SKM-1 (cell line): Measurements from ENCODE around the gene DNAJC7.
"Not testable (repeated sequence)": the region's sequence is repeated elsewhere in the genome, so short reads cannot be mapped to it uniquely, and the experiment has no call there.

Experiments
- DNase-seq: peaks from one replicate; lab custom pipeline; 2025; ENCODE audit not compliant: unreplicated experiment; lab: John Stamatoyannopoulos, UW

DNAJC7 gene

DNA sequence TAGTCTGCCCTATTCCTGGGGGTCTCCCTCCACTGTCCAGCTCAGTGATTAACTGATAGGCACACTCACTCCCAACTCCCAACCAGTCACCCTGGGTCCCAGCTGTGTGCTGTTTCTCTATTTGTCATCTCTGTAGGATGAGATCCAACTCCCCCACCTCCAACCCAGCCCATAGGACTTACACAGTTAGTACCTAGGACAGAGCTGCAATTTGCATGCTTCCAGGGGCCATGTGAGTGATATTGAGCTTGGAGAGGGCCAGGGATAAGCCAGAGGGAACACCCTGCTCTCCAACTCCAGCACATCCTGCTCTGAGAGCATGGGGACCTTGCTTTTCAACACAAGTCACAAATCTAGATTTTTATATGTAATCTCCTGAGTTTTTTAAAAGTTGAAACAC lies 24.4 kb upstream of the DNAJC7 start:
- no peak for DNase-seq

DNA sequence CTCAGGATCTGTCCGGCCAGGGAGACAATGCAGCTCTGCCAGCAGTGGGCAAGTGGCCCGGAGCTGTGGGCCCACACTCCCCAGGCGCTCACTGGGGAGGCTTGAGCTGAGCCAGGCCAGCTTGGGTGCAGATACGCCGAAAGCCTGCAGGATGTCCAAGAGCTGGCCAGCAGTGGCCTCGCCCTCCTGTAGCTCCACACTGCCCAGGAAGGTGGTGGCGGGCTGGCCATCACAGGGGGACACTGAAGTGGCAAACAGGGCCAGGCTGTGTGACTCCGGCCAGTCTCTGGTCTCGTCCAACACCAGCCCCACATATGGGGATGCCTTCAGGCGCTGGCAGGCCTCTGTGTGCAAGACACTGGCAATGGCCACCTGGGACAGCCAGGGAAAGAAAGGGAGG lies 23.6 kb upstream of the DNAJC7 start:
- no peak for DNase-seq

- no peak for DNase-seq
Observed at GRCh38 chr17:42039794-42040763, 22.8 kb upstream of the DNAJC7 start.

- DNase-seq = no peak
Observed at GRCh38 chr17:42038221-42038973, 21.2 kb upstream of the DNAJC7 start.

DNA sequence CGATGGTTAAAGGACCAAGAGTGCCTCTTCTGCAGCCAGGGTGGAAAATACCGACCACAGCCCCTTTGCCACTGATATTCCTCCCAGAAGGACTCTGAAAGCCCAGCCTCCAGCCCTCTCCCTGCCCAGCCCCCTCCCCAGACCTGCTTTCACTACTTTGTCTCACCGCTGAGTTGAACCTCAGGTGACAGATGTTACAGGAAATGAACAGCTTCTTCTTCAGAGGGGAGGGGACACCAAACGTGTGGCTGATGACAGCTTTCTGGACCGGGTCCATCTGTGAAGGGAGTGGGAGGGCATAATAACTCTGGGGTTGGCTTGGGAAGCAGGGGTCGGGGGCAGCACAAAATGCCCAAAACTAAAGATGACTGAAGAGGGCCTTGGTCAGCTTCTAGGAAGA lies 16.8 kb upstream of the DNAJC7 start:
- no peak for DNase-seq

- no peak for DNase-seq
Observed at GRCh38 chr17:42031584-42031983, 14.3 kb upstream of the DNAJC7 start.

- DNase-seq = no peak
Observed at GRCh38 chr17:42028791-42029127, 11.5 kb upstream of the DNAJC7 start.

- no peak for DNase-seq
Observed at GRCh38 chr17:42027961-42028790, 10.9 kb upstream of the DNAJC7 start.

- DNase-seq = no peak
Observed at GRCh38 chr17:42027590-42027889, 10.3 kb upstream of the DNAJC7 start.

- no peak for DNase-seq
Observed at GRCh38 chr17:42026857-42027589, 9.8 kb upstream of the DNAJC7 start.

DNA sequence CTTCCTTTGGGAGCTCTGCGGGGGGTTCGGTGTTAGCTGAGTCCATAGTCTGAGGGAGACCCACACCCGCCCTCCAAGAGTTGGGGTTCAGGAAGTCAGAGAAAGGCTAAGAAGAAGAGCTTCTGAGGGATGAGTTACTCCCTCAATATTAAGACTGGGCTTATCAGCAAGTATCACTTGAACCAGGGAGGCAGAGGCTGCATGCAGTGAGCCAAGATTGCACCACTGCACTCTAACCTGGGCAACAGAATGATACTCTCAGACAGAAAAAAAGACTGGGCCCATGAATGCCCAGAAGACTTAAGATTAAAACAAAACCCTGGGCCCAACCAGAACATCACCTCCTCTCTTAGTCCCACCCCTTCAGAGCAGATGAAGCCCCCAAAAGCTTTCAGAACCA lies 8.7 kb upstream of the DNAJC7 start:
- DNase-seq = no peak

- DNase-seq = no peak
Observed at GRCh38 chr17:42025191-42025579, 7.9 kb upstream of the DNAJC7 start.

DNA sequence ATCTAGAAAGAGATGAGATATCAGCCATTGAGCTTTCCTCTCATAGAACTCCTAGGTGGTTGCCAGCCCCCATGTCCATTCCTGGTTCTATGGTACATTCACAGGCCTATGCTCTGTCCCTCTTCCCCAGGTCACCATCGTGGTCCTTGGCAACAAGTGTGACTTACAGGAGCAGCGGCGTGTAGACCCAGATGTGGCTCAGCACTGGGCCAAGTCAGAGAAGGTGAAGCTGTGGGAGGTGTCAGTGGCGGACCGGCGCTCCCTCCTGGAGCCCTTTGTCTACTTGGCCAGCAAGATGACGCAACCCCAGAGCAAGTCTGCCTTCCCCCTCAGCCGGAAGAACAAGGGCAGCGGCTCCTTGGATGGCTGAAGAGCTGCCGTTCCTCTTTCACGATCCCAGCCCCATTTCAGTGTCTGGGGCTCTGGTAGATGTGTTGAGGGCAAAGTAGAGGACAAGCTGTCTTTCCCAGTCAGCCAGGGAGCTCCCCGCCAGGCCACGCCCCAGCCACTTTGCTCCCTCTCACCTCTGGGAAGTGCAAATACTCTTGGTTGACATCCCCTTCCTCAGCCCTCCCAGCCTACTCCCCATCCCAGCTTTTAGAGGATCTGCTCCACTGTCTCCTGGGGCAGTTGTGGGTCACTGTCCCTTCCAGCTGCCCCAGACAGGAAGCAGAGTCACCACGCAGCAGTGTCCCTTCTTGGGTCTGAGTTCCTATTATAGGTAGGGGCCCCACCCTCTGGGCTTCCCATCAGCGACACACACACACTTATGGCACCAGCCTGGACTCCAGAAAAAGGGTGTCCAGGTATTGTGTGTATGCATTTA lies 6.5 kb upstream of the DNAJC7 start:
- DNase-seq = peak; percentile 96

DNA sequence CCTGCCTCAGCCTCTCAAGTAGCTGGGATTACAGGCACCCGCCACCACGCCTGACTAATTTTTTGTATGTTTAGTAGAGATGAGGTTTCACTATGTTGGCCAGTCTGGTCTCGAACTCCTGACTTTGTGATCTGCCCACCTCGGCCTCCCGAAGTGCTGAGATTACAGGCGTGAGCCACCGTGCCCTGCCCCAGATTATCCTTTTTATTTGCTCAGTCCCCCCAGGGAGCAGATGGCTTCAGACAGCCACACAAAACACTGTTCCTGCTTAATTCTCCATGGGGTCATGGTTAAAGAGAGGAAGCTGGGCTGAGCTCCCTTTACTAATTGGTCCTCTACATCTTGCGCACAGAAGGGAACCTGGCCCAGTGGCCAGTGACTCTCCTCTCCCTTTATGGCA lies 3.6 kb upstream of the DNAJC7 start:
- DNase-seq = not testable (repeated sequence)

DNA sequence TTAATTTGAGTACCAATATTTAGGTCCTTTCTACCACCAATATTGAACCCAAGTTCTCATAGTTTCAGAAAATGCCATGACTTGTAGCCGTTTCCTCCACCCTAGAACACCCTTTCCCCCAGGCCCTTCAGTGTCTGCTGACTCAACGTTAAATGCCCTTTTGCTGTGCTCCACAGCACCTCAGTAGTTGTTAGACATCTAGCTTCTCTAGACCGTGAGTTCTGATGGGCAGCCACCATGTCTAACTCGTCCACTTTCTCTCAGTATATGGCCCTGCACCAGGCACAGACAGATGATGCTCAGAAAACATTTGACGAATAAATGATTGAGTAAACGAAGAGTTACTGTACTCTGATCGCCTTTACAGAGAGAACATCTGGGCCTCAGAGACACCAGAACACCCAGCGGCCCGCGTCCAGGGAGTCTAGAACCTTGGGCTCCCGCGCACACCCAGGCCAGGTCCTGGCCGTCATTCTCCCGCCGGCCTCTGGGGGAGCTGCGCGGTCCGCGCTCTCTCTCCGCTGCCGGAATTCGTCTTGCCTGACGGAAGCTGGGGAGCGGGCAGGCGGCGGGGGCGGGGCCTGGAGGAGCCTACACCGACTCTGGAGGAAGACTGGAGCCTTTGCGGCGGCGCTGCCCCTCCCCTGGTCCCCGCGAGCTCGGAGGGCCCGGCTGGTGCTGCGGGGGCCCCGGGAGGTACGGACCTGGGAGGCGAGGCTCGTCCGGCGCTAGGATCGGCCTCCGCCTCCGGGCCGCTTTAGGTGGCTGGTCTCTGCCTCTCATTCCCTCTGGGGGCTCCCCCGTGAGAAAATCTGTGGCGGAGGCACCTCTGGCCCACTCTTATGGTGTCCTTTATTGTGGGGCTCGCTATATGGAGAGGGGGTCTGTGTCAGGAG lies 2.5 kb upstream of the DNAJC7 start, which contains the start of gene NKIRAS2:
NKIRAS2 (plus strand) TSS at position 582 of the 896 bp plus-strand sequence. CDS start 1,488 bp downstream, outside the sequence.
- peak; percentile 80 for DNase-seq

DNA sequence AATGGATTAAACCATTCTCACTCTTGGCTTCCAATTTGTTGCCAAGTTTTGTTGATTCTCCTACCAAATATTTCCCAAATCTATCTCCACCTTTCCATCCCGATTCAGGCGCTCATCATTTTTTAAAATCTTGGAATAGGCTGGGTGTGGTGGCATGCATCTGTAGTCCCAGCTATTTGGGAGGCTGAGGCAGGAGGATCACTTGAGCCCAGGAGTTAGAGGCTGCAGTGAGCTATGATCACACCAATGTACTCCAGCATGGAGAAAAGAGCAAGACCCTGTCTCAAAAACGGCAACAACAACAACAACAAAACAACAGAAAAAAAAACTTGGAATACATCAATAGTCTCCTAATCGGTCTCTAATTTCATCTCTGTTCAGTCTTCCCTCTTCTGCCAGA lies 1.7 kb upstream of the DNAJC7 start:
- DNase-seq = no peak

DNA sequence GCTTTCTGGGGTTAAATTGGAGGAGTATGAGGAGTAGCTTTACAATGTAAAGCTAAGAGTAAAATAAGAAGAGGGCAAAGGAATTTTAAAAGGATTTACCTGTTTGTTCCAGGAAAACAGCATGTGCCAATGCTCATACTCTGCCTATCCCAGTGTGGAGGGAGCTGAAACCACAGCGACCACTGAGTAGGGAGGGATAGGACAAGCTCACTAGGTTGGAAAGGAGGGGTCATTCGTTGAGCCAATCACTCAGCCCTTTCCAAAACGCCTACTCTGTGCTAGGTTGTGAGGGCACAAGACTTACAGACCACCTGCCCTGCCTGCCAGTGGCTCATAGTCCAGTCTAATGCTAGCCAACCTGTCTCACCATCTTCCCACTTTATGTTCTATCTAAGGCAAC lies 1.1 kb upstream of the DNAJC7 start:
- DNase-seq = no peak

DNA sequence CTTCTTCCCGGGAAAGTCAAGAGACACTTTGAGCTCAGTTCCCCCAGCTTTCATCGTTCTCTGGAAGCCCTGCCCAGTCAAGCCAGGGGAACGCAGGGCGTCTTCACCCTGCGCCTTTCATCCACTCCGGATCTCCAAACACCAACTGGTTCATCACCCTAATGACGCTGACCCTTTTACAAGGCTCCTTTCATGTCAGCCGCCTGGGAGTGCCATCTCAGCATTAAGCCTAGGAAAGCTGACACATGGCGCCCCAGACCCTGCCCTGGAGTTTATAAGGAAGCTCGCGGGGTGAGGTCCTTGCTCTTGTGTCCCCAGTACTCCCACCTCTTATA lies 594 bp upstream of the DNAJC7 start:
- no peak for DNase-seq

- DNase-seq = no peak
Observed at GRCh38 chr17:42016411-42016831, 818 bp downstream of the DNAJC7 start.
